HG02973 (cell line): ENCODE data around the gene LFNG.

ENCODE experiments used
- ATAC-seq: cut with Tn5 transposase; IDR thresholded peaks from one replicate; pipeline ENCODE4 v1.9.1; 2021; ENCODE audit warnings: moderate library complexity; ENCODE audit not compliant: unreplicated experiment

The LFNG gene

GRCh38 chr7:2515424-2516193, 4.0 kb upstream of the LFNG start:
- no peak for ATAC-seq

- no peak for ATAC-seq
Observed at GRCh38 chr7:2516194-2516555, 3.4 kb upstream of the LFNG start.

GRCh38 chr7:2517026-2517425, 2.5 kb upstream of the LFNG start:
- no peak for ATAC-seq

GRCh38 chr7:2517678-2518507, 1.7 kb upstream of the LFNG start:
- no peak for ATAC-seq

- peak; percentile 2 for ATAC-seq
Observed at GRCh38 chr7:2518737-2519118, 846 bp upstream of the LFNG start.

GRCh38 chr7:2520131-2520760, 672 bp downstream of the LFNG start:
- ATAC-seq: no peak

- no peak for ATAC-seq
Observed at GRCh38 chr7:2520761-2521290, 1.3 kb downstream of the LFNG start.

- no peak for ATAC-seq
Observed at GRCh38 chr7:2521341-2521745, 1.8 kb downstream of the LFNG start.

GRCh38 chr7:2521952-2522591, 2.5 kb downstream of the LFNG start:
- ATAC-seq: no peak

- ATAC-seq: no peak
Observed at GRCh38 chr7:2522780-2523433, 3.3 kb downstream of the LFNG start.

- no peak for ATAC-seq
Observed at GRCh38 chr7:2523461-2523936, 3.9 kb downstream of the LFNG start.

- ATAC-seq: no peak
Observed at GRCh38 chr7:2523941-2524807, 4.6 kb downstream of the LFNG start.

GRCh38 chr7:2524808-2525657, 5.5 kb downstream of the LFNG start:
- no peak for ATAC-seq

GRCh38 chr7:2525658-2526630, 6.4 kb downstream of the LFNG start:
- no peak for ATAC-seq

- no peak for ATAC-seq
Observed at GRCh38 chr7:2526659-2527504, 7.3 kb downstream of the LFNG start.
